IPS-18a (cell line): ENCODE results near the gene MIPOL1.
"Not testable (repeated sequence)": the region's sequence is repeated elsewhere in the genome, so short reads cannot be mapped to it uniquely, and the experiment has no call there.

ENCODE experiments used
- H3K27ac ChIP-seq: one replicate; pipeline ENCODE4 v1.5.1; 2013; ENCODE audit warnings: low read length
- H3K27me3 ChIP-seq: one replicate; pipeline ENCODE4 v1.6.1; 2013; ENCODE audit warnings: mild to moderate bottlenecking, low read length; ENCODE audit not compliant: control insufficient read depth, insufficient read depth
- H3K36me3 ChIP-seq: one replicate; pipeline ENCODE4 v1.6.1; 2013; ENCODE audit warnings: low read depth, low read length; ENCODE audit not compliant: control insufficient read depth
- H3K4me1 ChIP-seq: one replicate; pipeline ENCODE4 v1.6.1; 2013; ENCODE audit warnings: low read depth, low read length; ENCODE audit not compliant: control insufficient read depth
- H3K4me3 ChIP-seq: one replicate; pipeline ENCODE4 v1.5.1; 2013; ENCODE audit warnings: low read length
- H3K9ac ChIP-seq: one replicate; pipeline ENCODE4 v1.6.1; 2013; ENCODE audit warnings: mild to moderate bottlenecking, low read length, moderate library complexity
- H3K9me3 ChIP-seq: one replicate; pipeline ENCODE4 v1.6.1; 2013; ENCODE audit warnings: low read depth, low read length; ENCODE audit not compliant: control insufficient read depth

The MIPOL1 gene

DNA sequence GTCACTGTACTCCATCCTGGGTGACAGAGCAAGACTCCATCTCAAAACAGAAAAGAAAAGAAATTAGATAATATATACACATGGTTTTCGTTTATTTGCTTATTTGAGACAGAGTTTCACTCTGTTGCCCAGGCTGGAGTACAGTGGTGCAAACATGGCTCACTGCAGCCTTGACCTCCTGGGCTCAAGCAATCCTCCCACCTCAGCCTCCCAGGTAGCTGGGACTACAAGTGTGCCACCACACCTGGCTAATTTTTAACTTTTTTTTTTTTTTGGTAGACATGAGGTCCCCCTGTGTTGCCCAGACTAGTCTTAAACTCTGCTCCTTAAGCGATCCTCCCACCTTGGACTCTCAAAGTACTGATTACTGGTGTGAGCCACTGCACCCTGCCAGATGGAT lies 11.9 kb downstream of the MIPOL1 start:
- H3K27me3 ChIP-seq = not testable (repeated sequence)

GRCh38 chr14:37210448-37210847 lies 12.7 kb downstream of the MIPOL1 start:
- H3K27me3 ChIP-seq = no peaks in the 10 kb centered on the region
- no peaks in the 10 kb centered on the region for H3K4me1 ChIP-seq
- no peak overlapping the region for H3K4me3 ChIP-seq
- H3K27ac ChIP-seq = no peak overlapping the region
- H3K36me3 ChIP-seq = no peaks in the 10 kb centered on the region
- H3K9ac ChIP-seq = no peak overlapping the region
- H3K9me3 ChIP-seq = peaks cover 10% of the 10 kb centered on the region

More for the DNA sequence above, 11.9 kb downstream of the MIPOL1 start:
- not testable (repeated sequence) for H3K4me1 ChIP-seq, H3K9ac ChIP-seq, H3K36me3 ChIP-seq, H3K4me3 ChIP-seq, H3K27ac ChIP-seq, H3K9me3 ChIP-seq

GRCh38 chr14:37213016-37213415 lies 15.3 kb downstream of the MIPOL1 start:
- no peaks in the 10 kb centered on the region for H3K36me3 ChIP-seq
- H3K9me3 ChIP-seq = no peaks in the 10 kb centered on the region
- H3K27me3 ChIP-seq = no peaks in the 10 kb centered on the region
- no peak overlapping the region for H3K9ac ChIP-seq
- no peak overlapping the region for H3K27ac ChIP-seq
- no peak overlapping the region for H3K4me3 ChIP-seq
- H3K4me1 ChIP-seq = no peaks in the 10 kb centered on the region

- Histone ChIP-seq H3K9me3 (no peaks in the 10 kb centered on the region), H3K36me3 (no peaks in the 10 kb centered on the region), H3K4me3 (no peak overlapping the region), H3K9ac (no peak overlapping the region), H3K27me3 (no peaks in the 10 kb centered on the region), H3K27ac (no peak overlapping the region), H3K4me1 (no peaks in the 10 kb centered on the region)
Observed at GRCh38 chr14:37215345-37215744, 17.6 kb downstream of the MIPOL1 start.

DNA sequence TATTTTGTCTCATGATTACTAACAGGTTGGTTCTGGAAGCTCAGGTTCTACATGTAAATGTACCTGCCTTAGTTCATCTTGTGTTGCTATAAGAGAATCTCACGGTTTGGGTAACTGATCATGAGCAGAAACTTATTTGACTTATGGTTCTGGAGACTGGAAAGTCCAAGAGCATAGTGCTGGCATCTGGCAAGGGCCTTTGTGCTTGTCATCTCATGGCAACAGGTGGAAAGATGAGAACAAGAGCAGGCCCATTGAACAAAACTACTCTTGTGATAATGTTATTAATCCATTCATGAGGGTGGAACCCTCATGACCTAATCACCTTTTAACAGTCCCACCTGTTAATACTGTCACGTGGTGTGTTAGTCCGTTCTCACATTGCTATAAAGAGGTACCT lies 23.3 kb downstream of the MIPOL1 start:
- Histone ChIP-seq H3K4me3 (no peak overlapping the region), H3K9ac (no peak overlapping the region), H3K4me1 (no peaks in the 10 kb centered on the region), H3K36me3 (no peaks in the 10 kb centered on the region), H3K9me3 (peaks cover 19% of the 10 kb centered on the region), H3K27ac (no peak overlapping the region), H3K27me3 (no peaks in the 10 kb centered on the region)

DNA sequence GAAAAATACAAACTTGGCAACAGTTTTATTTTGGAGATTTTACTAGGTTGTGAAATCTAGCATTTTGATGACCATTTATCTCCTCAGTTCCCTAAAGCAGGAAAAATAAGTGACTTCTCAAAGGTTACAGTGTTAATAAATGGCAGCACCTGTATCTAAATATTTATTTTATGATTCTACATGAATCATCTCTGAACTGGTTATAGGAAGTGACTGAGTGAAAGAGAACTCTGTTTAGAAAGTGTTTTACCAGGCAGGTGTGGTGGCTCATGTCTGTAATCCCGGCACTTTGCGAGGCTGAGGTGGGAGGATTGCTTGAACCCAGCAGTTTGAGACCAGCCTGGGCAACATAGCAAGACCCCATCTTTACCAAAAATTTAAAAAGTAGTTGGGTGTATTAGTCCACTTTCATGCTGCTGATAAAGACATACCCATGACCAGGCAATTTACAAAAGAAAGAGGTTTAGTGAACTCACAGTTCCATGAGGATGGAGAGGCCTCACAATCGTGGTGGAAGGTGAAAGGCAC lies 26.3 kb downstream of the MIPOL1 start:
- Histone ChIP-seq H3K27me3 (no peaks in the 10 kb centered on the region), H3K9ac (no peak overlapping the region), H3K27ac (no peak overlapping the region), H3K36me3 (no peaks in the 10 kb centered on the region), H3K9me3 (peaks cover 19% of the 10 kb centered on the region), H3K4me1 (no peaks in the 10 kb centered on the region), H3K4me3 (no peak overlapping the region)

DNA sequence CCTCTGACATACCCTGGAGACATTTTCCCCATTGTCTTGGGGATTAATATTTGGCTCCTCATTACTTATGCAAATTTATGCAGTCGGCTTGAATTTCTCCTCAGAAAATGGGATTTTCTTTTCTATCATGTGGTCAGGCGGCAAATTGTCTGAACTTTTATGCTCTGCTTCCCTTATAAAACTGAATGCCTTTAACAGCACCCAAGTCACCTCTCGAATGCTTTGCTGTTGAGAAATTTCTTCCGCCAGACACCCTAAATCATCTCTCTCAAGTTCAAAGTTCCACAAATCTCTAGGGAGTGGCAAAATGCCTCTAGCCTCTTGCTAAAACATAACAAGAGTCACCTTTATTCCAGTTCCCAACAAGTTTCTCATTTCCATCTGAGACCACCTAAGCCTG lies 27.9 kb downstream of the MIPOL1 start:
- not testable (repeated sequence) for H3K9ac ChIP-seq, H3K4me3 ChIP-seq, H3K4me1 ChIP-seq, H3K36me3 ChIP-seq, H3K27me3 ChIP-seq, H3K27ac ChIP-seq
- peaks cover 19% of the 10 kb centered on the region for H3K9me3 ChIP-seq

- Histone ChIP-seq H3K27ac (no peak overlapping the region), H3K4me1 (no peaks in the 10 kb centered on the region), H3K9ac (no peak overlapping the region), H3K36me3 (no peaks in the 10 kb centered on the region), H3K9me3 (no peaks in the 10 kb centered on the region), H3K27me3 (no peaks in the 10 kb centered on the region), H3K4me3 (no peak overlapping the region)
Observed at GRCh38 chr14:37230551-37231194, 32.9 kb downstream of the MIPOL1 start.

GRCh38 chr14:37232907-37233481 lies 35.3 kb downstream of the MIPOL1 start:
- Histone ChIP-seq H3K27me3 (no peaks in the 10 kb centered on the region), H3K4me3 (no peak overlapping the region), H3K9ac (no peak overlapping the region), H3K9me3 (no peaks in the 10 kb centered on the region), H3K27ac (no peak overlapping the region), H3K4me1 (no peaks in the 10 kb centered on the region), H3K36me3 (no peaks in the 10 kb centered on the region)

- no peaks in the 10 kb centered on the region for H3K27me3 ChIP-seq
- H3K36me3 ChIP-seq = no peaks in the 10 kb centered on the region
- H3K9me3 ChIP-seq = no peaks in the 10 kb centered on the region
- no peak overlapping the region for H3K9ac ChIP-seq
- H3K27ac ChIP-seq = no peak overlapping the region
- H3K4me3 ChIP-seq = no peak overlapping the region
- no peaks in the 10 kb centered on the region for H3K4me1 ChIP-seq
Observed at GRCh38 chr14:37234222-37234621, 36.5 kb downstream of the MIPOL1 start.

GRCh38 chr14:37236044-37236443 lies 38.3 kb downstream of the MIPOL1 start:
- not testable (repeated sequence) for H3K36me3 ChIP-seq

GRCh38 chr14:37237094-37237493 lies 39.4 kb downstream of the MIPOL1 start:
- Histone ChIP-seq H3K4me3 (no peak overlapping the region), H3K9me3 (no peaks in the 10 kb centered on the region), H3K27ac (no peak overlapping the region), H3K27me3 (no peaks in the 10 kb centered on the region), H3K4me1 (no peaks in the 10 kb centered on the region), H3K36me3 (no peaks in the 10 kb centered on the region), H3K9ac (no peak overlapping the region)

More at GRCh38 chr14:37236044-37236443, 38.3 kb downstream of the MIPOL1 start:
- H3K9me3 ChIP-seq, H3K9ac ChIP-seq, H3K4me3 ChIP-seq, H3K27ac ChIP-seq, H3K4me1 ChIP-seq, H3K27me3 ChIP-seq: not testable (repeated sequence)
